ENCODE results near the gene PODXL2.
"Not testable (repeated sequence)": the region's sequence is repeated elsewhere in the genome, so short reads cannot be mapped to it uniquely, and the experiment has no call there.

Gene PODXL2

DNA sequence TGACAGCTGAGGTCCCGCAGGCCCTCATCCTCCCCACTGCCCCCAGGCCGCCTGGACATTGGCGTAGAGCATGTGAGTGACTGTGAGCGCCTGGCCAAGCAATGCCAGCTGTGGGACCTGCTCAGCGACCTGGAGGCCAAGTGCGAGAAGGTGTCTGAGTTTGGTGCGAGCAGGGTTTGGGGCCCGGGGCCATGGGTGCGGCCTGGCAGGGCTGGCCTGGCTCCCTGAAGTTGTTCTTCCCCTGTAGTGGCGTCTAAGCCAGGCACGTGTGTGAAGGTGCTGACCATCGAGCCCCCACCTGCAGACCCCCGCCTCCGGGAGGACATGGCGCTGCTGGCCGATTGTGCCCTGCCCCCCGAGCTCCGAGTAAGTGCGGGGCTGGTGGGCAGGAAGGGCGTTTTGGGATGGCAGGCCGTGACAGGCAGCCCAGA, 48.0 kb downstream of the PODXL2 start:
- DNase-seq, result no peak

DNA sequence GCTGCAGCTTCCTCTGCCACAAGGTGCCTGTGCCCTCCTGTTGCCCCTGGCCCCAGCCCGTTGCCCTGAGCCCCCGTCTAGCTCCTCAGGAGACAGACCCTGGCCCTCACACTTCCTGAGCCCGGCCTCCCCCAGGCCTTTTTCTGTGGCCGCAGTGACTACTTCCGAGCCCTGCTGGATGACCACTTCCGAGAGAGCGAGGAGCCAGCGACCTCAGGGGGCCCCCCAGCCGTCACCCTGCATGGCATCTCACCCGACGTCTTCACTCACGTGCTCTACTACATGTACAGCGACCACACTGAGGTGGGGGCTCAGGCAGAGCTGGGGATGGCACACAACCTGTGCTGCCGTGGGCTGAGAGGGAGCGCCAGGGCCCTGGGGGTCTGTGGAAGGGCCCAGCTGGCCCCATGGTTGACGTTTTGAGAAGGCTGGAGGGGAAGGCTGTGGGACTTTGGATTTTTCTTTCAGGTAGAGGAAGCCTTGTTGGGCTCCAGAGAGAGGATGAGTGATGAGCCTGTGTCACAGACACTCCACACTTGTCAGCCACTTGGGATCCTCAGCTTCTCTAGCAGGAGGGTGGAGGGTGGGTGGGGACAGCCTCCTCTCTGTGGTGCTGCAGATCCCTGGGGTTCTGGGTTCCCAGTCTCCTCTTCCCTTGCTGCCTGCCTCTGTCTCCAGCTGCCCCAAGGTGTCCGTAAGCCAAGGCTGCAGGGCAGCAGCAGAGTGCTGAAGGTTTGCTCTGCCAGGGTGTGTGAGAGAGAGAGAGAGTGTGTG, 48.7 kb downstream of the PODXL2 start:
- no peak for DNase-seq

DNA sequence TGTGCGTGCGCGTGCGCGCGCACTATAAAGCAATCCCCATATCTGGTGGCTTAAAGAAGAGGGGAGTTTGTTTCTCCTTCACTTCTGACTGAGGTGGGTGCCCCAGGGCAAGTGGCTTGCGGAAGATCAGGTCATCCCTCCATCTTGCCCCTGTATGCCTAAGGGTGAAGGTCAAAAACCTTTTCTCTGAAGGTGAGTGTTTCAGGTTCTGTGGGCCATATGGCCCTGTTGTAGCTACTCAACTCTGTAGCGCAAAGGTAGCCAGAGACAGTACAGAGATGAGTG, 49.3 kb downstream of the PODXL2 start:
- DNase-seq, result no peak

DNA sequence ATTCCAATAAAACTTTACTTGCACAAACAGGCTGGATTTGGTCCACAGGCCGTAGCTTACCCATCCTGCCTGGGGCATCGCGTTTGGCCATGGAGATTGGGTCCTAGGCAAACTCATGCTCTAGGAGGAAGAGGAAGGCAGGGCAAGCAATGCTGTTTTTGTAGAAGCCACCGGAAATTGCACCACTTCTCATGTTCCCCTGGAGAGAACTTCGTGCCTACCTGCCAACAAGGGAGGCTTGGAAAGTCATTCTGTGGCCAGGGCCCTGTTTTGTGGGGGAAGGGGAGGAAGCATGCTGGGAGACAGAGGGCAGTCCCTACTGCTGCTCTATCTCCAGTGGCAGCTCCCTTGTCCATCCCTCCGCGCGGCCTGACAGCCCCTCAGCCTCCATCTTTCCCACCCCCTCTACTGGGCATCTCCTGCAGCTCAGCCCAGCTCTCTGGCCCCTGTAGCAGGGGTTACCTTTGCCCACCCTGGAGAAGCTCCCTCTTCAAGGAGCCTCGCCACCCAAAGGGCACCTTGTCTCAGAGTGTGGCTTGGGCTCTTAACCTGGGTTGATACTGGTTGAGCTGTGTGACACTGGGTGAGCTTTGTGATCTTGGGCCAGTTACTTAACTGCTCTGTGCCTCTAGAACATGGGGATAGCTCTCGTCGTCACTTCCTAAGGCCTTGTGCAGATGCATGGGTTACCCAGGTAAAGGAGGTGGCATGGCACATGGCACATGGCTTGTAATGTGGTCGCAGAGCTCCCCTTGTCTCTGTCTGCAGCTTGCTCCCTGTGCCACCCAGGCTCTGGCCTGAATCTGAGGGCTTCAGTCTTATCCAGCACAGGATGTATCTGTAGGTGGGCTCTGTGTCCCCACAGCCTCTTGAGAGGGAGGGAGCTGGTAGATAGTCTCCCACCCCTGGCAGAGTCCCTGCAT, 49.9 kb downstream of the PODXL2 start:
- DNase-seq, result no peak

DNA sequence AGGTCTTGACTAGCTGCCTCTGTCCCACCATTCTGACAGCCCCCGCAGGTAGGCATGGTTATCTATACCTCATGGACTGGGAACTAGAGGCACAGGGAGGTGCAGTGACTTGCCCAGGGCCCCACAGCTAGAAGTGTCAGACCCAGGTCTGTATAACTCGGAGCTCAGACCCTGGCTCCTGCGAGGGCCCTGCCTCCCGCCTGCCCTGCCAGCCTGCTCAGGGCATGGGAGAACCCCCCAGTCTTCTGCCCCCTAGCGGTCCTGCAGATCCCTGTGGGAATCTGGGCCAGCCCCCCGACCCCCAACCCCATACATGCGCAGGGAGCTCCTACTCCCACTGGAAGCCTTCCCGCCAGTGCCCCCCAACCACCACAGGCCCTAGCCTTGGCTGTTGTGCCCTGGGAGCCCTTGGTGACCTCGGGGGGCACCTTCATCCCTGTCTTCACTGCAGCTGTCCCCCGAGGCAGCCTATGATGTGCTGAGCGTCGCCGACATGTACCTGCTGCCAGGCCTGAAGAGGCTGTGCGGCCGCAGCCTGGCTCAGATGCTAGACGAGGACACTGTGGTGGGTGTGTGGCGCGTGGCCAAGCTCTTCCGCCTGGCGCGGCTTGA, 50.7 kb downstream of the PODXL2 start:
- DNase-seq, result no peak

DNA sequence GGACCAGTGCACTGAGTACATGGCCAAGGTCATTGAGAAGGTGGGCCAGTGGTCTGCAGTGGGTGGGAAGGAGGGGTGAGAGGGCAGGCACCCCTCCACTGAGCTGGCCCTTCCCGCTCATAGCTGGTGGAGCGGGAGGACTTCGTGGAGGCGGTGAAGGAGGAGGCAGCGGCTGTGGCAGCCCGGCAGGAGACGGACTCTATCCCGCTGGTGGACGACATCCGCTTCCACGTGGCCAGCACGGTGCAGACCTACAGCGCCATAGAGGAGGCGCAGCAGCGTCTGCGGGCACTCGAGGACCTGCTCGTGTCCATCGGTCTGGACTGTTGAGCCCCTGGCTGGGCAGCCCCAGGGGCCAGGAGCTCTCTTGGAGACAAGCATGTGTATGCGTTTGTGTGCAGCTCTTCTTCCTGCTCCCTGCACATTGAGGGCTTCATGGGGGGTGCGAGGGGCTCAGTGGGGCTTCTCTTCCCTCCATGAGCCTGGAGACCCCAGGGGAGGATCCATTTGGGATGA, 51.2 kb downstream of the PODXL2 start:
- DNase-seq, result no peak

DNA sequence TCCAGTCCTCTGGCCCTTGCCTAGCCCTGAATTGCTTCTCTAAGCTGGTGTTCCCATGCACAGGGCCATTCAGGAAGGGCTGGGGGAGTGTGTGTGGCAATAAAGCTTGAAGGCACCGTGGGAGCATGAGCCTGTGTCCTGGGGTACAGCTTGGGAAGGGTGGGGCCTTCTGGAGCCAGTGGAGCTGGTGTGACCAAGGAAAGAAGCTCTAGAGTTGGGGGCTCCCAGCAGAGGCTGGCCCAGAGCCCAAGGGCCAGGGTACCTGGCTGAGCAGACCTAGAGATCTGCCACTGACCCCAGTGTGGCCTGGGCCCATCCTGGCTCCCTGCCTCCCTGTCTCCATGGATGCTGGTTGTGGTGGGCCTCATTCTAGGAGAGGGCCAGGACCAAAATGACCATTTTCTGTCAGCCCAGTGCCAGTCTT, 51.8 kb downstream of the PODXL2 start:
- no peak for DNase-seq

DNA sequence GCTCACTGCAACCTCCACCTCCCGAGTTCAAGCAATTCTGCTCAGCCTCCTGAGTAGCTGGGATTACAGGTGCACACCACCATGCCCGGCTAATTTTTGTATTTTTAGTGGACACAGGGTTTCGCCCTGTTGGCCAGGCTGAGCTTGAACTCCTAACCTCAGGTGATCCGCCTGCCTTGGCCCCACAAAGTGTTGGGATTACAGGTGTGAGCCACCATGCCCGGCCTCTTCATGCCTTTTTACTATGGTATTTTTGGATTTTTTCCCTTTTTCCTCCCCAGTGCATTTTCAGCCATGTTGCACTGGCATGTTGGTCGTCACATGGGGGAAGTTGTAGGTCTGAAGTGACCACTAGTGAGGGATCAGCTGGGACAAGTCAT, 53.2 kb downstream of the PODXL2 start:
- not testable (repeated sequence) for DNase-seq

DNA sequence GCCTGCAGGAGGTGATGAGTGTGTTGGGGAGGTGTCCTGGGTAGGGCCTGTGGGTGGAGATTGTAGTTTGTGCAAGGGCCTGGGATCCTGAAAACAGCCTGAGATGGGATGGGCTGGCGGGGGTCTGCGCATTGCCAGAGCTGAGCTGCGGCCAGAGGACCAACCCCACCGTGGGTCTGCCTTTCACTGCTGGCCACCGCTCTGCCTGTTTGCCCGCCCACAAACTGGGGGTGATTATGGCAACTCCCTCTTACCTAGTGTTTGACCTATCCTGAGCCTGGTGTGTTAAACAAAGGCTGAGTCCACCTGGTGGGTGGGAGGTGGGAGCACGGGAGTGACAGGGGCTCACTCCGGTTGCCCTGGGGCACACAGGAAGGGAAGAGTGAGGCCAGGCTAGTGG, 53.6 kb downstream of the PODXL2 start:
- DNase-seq, result no peak

DNA sequence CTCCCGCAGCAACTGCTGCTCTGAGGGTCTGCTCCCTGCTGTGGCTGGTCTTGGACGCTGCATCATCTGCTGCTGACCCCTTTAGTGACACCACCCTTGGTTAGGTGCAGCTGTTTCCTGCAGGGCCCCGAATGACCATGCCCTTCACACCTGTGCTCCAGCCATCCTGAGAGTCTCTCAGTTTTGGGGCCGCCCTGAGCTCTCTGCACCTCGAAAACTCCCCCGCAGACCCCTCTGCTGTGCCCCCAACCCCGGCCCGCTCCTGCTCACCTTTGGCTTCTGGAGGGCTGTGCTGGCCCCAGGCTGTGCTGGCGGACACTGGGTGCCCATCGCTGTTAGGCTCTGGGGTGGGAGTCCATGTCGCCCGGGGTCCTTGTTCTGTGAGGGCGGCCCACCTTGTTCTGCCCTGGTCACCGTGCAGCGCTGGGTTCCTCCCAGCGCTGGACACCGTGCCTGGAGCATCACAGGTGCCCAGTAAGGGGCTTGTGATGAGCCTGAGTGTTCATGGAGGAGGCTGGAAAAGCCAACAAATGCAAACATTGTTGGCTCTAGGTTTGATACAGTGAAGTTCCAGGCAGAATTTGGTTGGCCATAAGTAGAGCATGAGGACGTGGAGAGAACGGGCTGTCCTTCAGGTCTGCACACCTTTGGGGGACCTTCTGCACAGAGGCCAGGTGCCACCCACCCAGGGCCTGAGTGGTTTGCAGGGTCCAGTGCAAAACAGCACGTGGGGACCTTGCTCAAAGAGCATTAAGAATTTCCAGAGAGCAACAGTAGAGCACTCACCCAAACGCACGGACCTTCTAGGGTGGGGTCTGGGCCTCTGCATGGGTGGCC, 56.1 kb downstream of the PODXL2 start:
- DNase-seq, result no peak

DNA sequence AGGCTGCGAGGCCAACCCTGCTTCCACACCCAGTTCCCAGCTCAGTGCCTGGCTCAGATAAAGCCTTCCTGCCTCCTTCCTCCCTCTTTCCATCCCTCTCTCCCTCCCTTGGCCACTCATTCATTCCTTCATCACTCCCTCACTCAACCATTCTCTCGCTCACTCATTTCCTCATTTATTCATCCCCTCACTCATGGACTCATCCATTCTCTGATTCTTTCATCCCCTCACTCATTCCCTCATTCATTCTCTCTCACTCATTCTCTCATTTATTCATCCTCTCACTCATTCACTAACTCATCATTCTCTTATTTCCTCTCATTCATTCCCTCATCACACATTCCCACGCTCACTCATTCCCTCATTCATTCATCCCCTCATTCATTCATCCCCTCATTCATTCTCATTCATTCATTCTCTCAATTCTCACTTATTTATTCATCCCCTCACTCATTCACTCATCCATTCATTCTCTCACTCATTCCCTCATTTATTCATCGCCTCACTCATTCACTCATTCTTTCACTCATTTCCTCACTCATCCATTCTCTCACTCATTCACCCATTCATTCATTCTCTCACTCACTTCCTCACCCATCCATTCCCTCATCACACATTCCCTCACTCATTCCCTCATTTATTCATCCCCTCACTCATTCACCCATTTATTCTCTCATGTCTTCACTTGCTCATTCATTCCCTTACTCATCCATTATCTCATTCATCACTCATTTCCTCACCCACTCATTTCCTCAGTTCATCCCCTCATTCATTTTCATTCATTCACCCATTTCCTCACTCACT, 56.9 kb downstream of the PODXL2 start:
- DNase-seq, result no peak

DNA sequence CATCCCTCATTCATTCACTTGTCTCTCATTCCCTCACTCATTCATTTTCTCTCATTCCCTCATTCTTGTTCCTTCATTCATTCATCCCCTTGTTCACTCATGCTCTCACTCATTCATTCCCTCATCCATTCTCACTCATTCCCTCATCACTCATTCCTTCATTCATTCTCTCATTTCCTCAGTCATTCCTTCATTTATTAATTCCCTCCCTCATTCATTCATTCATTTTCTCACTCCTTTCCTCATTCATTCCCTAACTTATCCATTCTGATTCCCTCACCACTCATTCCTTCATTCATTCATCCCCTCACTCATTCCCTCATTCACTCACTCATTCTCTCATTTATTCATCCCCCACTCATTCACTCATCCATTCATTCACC, 57.5 kb downstream of the PODXL2 start:
- no peak for DNase-seq

DNA sequence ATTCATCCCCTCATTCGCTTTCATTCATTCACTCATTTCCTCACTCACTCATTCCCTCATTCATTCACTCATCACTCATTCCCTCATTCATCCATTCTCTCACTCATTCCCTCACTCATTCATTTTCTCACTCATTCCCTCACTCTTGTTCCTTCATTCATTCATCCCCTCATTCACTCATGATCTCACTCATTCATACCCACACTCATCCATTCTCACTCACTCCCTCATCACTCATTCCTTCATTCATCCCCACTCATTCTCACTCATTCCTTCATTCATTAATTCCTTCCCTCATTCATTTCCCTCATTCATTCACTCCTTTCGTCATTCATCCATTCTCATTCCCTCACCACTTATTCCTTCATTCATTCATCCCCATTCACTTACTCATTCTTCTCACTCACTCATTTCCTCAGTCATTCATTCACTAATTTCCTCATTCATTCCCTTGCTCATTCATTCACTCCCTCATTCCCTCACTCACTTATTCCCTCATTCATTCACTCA, 58.3 kb downstream of the PODXL2 start:
- no peak for DNase-seq

DNA sequence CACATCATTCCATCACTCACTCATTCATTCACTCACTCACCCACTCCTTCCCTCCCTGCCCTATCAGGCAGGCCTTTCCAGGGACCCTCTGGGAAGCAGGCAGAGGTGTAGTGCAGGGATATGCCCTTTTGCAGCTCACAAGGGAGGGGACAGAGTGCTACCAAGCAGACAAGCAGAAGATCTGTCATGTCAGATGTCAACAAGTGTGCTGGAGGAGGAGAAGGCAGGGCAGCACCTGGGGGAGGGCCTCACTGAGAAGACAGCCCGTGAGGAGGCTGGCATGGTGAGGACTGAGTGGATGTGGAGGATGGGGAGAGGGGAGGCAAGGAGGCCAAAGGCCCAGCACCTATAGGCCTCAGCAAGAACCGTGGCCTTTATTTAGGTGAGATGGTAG, 59.0 kb downstream of the PODXL2 start:
- no peak for DNase-seq

DNA sequence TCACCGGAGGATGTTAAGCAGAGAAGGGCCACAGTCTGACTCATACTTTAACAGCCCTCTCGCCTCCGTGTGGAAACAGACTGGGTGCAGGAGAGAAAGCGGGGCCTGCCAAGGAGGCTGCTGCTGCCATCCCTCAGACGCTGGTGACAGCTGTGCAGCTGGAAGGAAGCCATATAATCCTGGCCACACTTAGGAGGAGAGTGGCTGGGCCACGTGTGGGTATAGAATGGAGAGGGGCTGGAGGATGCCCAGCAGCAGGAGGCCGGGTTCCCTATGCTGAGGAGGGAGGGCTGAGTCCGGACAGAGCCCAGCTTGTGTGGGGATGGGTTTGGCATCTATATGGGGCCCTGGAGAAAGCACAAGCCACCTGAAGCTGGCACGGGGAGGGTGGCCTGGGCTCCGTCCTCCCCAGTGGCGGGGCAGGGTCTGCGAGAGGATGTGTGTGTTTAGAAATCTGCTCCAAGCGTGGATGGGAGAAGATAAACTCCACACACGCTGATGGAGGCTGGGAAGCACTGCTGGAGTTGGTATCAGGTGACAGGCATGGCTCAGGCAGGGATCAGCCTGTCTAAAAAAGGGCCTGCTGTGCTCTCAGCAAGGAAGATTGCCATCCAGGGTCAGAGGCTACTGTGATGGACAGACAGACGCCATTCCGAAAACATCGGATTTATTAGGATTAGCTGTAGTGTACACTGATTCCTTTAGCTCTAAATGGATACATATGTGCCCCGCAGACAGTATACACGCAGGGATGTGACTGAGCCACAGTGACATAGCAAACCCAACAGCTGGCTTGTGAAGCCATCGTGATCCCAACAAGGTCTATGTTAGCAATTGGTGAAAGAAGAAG, 59.7 kb downstream of the PODXL2 start:
- DNase-seq, result peak; percentile 53

DNA sequence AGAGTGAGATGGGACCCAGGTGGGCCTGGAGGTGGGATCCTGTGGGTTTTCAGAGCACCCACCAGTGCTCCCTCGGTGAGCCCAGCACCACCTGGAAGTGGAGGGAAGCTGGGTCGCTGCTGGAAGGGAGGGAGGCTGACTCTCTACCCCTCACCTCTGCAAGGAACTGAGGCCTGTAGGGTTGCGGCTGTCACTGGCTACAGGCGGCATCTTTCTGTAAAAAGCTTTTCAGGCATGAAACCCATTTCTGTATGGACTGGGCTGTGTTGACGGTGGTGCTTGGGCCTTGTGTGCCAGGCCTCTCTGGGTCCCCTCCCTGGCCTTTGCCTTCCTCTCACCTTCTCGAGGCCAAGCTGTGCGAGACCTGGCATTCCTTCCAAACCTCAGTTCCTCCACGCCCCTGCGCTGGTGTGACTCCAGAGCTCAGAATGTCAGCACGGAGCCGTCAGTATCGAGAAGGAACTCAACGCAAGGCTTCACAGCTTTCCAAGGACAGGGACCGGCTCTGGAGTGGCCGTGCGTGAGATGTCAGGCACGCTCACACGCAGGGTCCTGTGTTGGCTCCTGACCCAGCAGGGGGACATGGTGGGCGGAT, 60.4 kb downstream of the PODXL2 start:
- DNase-seq, result no peak

DNA sequence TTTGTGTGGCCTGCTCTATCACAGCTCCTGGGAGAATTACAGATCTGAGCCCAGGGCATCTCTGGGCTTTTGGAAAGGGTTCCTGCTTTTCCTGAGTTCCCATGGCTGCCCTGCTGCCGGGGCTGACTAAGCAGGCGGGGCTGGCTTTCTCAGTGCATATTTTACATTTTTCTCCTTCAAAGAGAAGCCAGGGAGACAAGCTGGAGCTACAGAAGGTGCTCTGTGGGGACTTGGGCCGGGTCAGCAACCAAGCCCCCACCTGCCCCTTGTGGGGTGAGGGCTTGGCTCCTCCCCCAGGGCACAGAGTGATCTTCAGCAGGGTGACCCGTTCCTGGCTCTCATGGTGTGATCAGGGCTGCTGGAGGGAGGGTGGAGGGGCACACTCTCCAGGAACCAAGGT, 61.1 kb downstream of the PODXL2 start:
- peak; percentile 77 for DNase-seq

DNA sequence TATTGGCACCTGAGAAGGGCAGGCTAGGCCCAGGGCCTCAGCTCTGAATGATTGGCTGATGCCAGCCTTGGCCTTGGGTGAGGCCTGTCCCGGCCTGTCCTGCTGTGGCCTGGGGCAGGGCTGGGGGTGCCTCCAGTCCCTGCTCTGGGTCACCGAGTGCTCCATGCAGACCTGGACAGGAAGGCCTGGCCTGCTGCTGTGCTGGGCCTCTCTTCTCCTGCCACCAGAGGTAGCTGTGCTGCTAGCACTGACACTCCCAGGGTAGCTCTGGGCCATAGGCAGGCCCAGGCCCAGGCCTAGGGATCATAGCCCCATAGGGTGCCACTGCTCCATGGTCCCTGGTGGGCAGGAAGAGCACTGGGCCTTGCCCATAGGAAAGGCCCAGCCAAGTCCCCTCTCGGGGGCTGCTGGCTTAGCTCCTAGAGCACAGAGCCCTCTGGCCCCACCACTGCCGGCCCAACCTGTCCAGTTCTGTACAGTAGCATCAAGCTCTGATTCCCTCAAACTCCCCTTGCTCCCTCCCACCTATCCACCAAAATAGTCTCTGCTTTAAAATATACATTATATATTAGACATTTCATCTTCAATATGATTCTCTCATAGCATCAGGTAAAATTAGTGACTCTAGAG, 62.0 kb downstream of the PODXL2 start:
- peak; percentile 69 for DNase-seq

DNA sequence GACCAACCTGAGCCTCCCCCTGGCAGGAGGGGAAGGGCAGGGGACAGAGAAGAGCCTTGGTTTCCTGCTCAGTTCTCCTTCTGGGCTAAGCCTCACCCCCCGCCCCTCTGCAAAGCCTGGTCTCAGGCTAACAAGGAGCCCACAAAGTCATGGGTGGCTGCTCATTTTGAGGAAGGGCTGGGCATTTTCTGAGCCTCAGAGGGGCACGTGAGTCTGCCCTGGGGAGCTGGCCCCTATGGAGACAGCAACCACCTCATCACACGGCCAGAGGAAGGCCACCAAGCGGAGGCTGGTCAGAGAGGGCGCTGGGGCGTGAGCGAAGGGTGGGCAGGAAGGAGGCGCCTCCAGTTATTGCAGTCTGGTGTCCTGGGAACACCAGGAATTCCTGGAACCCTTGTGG, 62.5 kb downstream of the PODXL2 start:
- no peak for DNase-seq

DNA sequence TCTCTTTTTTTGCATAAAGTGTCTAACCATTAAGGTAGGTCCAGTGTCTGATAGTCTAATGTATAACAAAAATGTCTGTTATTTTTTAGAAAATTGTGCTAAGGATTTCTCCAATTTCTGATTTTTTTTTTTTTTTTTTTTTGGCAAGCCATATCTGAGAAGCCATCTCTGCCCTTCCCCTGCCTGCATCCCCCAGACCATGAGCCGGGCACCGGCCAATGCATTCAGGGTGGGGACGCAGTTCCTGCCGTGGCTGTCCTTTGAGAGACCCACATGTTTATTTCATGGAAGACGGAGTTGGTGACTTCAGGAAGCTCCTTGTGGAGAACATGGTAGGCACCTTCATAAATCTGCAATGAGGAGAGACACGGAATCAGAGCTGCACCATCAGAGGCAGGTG, 63.0 kb downstream of the PODXL2 start:
- DNase-seq, result no peak

Data from fibroblast of upper back skin (primary cell).